OCI-LY1 (cell line): ENCODE measurements around the gene GMPPB.
A peak's percentile ranks its signal among the peaks of the same experiment; 100 is the strongest.

Source experiments
- H2AFZ ChIP-seq: fragments of 200-600 bp; sonication (generic), shearing (Covaris generic); 2 replicates; pipeline ENCODE4 v1.6.0; 2014; ENCODE audit warnings: antibody characterized with exemption, mild to moderate bottlenecking, low read length
- H3F3A ChIP-seq: fragments of 200-600 bp; sonication (generic), shearing (Covaris generic); 2 replicates; pipeline ENCODE4 v1.6.0; 2014; ENCODE audit warnings: mild to moderate bottlenecking, antibody characterized with exemption, low read length, moderate library complexity; ENCODE audit not compliant: insufficient read depth
- H3K27ac ChIP-seq: fragments of 200-600 bp; sonication (generic); 2 replicates; pipeline ENCODE4 v1.5.1; 2014; ENCODE audit warnings: low read length, mixed run types, mild to moderate bottlenecking, low read depth; ENCODE audit not compliant: poor library complexity, severe bottlenecking
- H3K27me3 ChIP-seq: fragments of 200-600 bp; sonication (generic); 2 replicates; pipeline ENCODE4 v1.6.0; 2014; ENCODE audit warnings: antibody characterized with exemption, mild to moderate bottlenecking, low read length, moderate library complexity; ENCODE audit not compliant: insufficient read depth
- H3K36me3 ChIP-seq: fragments of 200-600 bp; sonication (generic); 2 replicates; pipeline ENCODE4 v1.6.1; 2014; ENCODE audit warnings: mild to moderate bottlenecking, antibody characterized with exemption, low read length, moderate library complexity, mixed read lengths; ENCODE audit not compliant: insufficient read depth
- H3K4me1 ChIP-seq: fragments of 200-600 bp; sonication (generic); 2 replicates; pipeline ENCODE4 v1.5.1; 2014; ENCODE audit warnings: mild to moderate bottlenecking, low read length, moderate library complexity; ENCODE audit not compliant: insufficient read depth, severe bottlenecking
- H3K4me2 ChIP-seq: fragments of 200-600 bp; sonication (generic), shearing (Covaris generic); 2 replicates; pipeline ENCODE4 v1.6.1; 2014; ENCODE audit warnings: low read length
- H3K4me3 ChIP-seq: fragments of 200-600 bp; sonication (generic); 2 replicates; pipeline ENCODE4 v1.5.1; 2014; ENCODE audit warnings: low read length, low read depth, mild to moderate bottlenecking, mixed read lengths; ENCODE audit not compliant: poor library complexity, severe bottlenecking
- H3K79me2 ChIP-seq: fragments of 200-600 bp; shearing (Covaris generic); 2 replicates; pipeline ENCODE4 v1.6.1; 2016; ENCODE audit warnings: mixed run types, low read length, mixed read lengths; ENCODE audit not compliant: insufficient read depth
- H3K9ac ChIP-seq: fragments of 200-600 bp; sonication (generic), shearing (Covaris generic); 2 replicates; pipeline ENCODE4 v1.6.1; 2014; ENCODE audit warnings: mild to moderate bottlenecking, low read length, mixed read lengths
- H3K9me2 ChIP-seq: fragments of 200-600 bp; sonication (generic), shearing (Covaris generic); 2 replicates; pipeline ENCODE4 v1.6.1; 2014; ENCODE audit warnings: low read depth, mild to moderate bottlenecking, low read length, mixed read lengths
- H3K9me3 ChIP-seq: fragments of 200-600 bp; shearing (Covaris generic); 2 replicates; pipeline ENCODE4 v1.6.1; 2014; ENCODE audit warnings: low read length, mixed read lengths
- H4K20me1 ChIP-seq: fragments of 200-600 bp; sonication (generic), shearing (Covaris generic); 2 replicates; pipeline ENCODE4 v1.6.0; 2016; ENCODE audit warnings: mild to moderate bottlenecking, low read length; ENCODE audit not compliant: insufficient read depth
- EZH2 ChIP-seq: fragments of 200-600 bp; sonication (generic), shearing (Covaris generic); IDR thresholded peaks from 2 replicates; pipeline ENCODE4 v1.8.0; 2017; ENCODE audit warnings: borderline replicate concordance, mixed run types, mild to moderate bottlenecking, antibody characterized with exemption, low read length, moderate library complexity, mixed read lengths
- TF ChIP-seq, protein P1 (sequence below): fragments of 200-600 bp; sonication (generic), shearing (Covaris generic); IDR thresholded peaks from 2 replicates; pipeline ENCODE4 v1.5.1; 2017; ENCODE audit warnings: mild to moderate bottlenecking, antibody characterized with exemption, low read length, moderate library complexity, mixed read lengths

The GMPPB gene

GRCh38 chr3:49723296-49723627 lies 489 bp downstream of the GMPPB start:
- Histone ChIP-seq H3K9me3 (no peaks in the 10 kb centered on the region), H3K27ac (peak overlapping the region; percentile 75), H3K9me2 (no peaks in the 10 kb centered on the region), H3K9ac (peak overlapping the region; percentile 84), H3K4me2 (peak overlapping the region; percentile 85), H3K4me3 (peak overlapping the region; percentile 76), H4K20me1 (no peaks in the 10 kb centered on the region), H3K4me1 (peaks cover 33% of the 10 kb centered on the region), H3K27me3 (no peaks in the 10 kb centered on the region), H3K79me2 (no peaks in the 10 kb centered on the region), H3F3A (no peaks in the 10 kb centered on the region), H3K36me3 (peaks cover 39% of the 10 kb centered on the region), H2AFZ (no peak overlapping the region)
- no peak for TF ChIP-seq EZH2
- TF ChIP-seq, protein P1, sequence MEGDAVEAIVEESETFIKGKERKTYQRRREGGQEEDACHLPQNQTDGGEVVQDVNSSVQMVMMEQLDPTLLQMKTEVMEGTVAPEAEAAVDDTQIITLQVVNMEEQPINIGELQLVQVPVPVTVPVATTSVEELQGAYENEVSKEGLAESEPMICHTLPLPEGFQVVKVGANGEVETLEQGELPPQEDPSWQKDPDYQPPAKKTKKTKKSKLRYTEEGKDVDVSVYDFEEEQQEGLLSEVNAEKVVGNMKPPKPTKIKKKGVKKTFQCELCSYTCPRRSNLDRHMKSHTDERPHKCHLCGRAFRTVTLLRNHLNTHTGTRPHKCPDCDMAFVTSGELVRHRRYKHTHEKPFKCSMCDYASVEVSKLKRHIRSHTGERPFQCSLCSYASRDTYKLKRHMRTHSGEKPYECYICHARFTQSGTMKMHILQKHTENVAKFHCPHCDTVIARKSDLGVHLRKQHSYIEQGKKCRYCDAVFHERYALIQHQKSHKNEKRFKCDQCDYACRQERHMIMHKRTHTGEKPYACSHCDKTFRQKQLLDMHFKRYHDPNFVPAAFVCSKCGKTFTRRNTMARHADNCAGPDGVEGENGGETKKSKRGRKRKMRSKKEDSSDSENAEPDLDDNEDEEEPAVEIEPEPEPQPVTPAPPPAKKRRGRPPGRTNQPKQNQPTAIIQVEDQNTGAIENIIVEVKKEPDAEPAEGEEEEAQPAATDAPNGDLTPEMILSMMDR: no peak

DNA sequence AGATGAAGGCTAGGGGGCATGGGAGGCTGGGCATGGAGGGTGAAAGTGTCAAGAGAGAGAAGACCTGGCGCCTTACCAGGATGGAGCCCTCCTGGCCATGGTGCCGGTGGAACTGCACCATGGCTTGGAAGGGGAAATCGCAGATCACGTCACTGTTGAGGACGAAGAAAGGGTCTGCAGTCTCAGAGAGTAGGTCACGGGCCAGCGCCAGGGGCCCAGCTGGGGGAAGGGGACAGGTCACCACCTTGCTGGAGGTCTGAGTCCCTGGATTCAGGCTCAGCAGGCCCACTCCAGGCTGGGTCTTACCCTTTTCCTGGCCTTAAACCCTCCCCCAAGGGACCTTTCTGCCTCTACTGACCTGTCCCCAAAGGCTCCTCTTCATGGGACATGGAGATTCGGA lies 855 bp downstream of the GMPPB start:
- Histone ChIP-seq H3K36me3 (peaks cover 43% of the 10 kb centered on the region), H3K27ac (peak overlapping the region; percentile 75), H3F3A (no peaks in the 10 kb centered on the region), H3K9me2 (no peaks in the 10 kb centered on the region), H3K9ac (peak overlapping the region; percentile 84), H4K20me1 (no peaks in the 10 kb centered on the region), H3K4me2 (peak overlapping the region; percentile 85), H3K4me3 (peak overlapping the region; percentile 76), H2AFZ (no peak overlapping the region), H3K79me2 (no peaks in the 10 kb centered on the region), H3K4me1 (peaks cover 33% of the 10 kb centered on the region), H3K27me3 (no peaks in the 10 kb centered on the region), H3K9me3 (no peaks in the 10 kb centered on the region)
- TF ChIP-seq EZH2: no peak
- TF ChIP-seq, protein P1: no peak

GRCh38 chr3:49721896-49722781 lies 1.6 kb downstream of the GMPPB start:
- Histone ChIP-seq H3K4me1 (peaks cover 29% of the 10 kb centered on the region), H3F3A (no peaks in the 10 kb centered on the region), H2AFZ (no peak overlapping the region), H3K4me2 (peak overlapping the region; percentile 85), H3K27ac (no peak overlapping the region), H3K79me2 (no peaks in the 10 kb centered on the region), H3K9me3 (no peaks in the 10 kb centered on the region), H3K9me2 (no peaks in the 10 kb centered on the region), H3K27me3 (no peaks in the 10 kb centered on the region), H3K9ac (peak overlapping the region; percentile 84; the same call in 1 of the 2 replicates), H4K20me1 (no peaks in the 10 kb centered on the region), H3K4me3 (peak overlapping the region; percentile 76), H3K36me3 (peaks cover 47% of the 10 kb centered on the region)
- TF ChIP-seq EZH2: no peak
- TF ChIP-seq, protein P1: no peak
